PFSK-1 (cell line): ENCODE results near the gene FAXDC2.
A peak's percentile ranks its signal among the peaks of the same experiment; 100 is the strongest.

Experiments used
- FOXP2 ChIP-seq: optimal IDR thresholded peaks from 2 replicates; pipeline ENCODE3; 2011; ENCODE audit warnings: borderline replicate concordance, control low read depth, inconsistent platforms; ENCODE audit not compliant: insufficient read depth; ENCODE audit errors: extremely low read length, extremely low read depth
- POLR2AphosphoS5 ChIP-seq: IDR thresholded peaks from 2 replicates; pipeline ENCODE4 v1.6.1; 2012; ENCODE audit warnings: low read depth, mild to moderate bottlenecking, control low read depth, low read length, moderate library complexity
- REST ChIP-seq, 2 experiments: IDR thresholded peaks; 2 replicates each; pipeline versions ENCODE4 v1.6.1 to v1.8.0; 2011 to 2012; ENCODE audit warnings: low read depth in 2 of 2, low read length in 2 of 2, control low read depth in 1 of 2, inconsistent platforms in 1 of 2, mild to moderate bottlenecking in 1 of 2, moderate library complexity in 1 of 2; ENCODE audit not compliant: insufficient read depth in 1 of 2
- SIN3A ChIP-seq: IDR thresholded peaks from 2 replicates; pipeline ENCODE4 v1.6.1; 2012; ENCODE audit warnings: mild to moderate bottlenecking, low read length, moderate library complexity, borderline replicate concordance; ENCODE audit not compliant: insufficient read depth
- TAF1 ChIP-seq: IDR thresholded peaks from 2 replicates; pipeline ENCODE4 v1.6.1; 2012; ENCODE audit warnings: low read length, control low read depth, borderline replicate concordance; ENCODE audit not compliant: insufficient read depth

FAXDC2 gene

GRCh38 chr5:154857530-154858296 lies 7.3 kb upstream of the FAXDC2 start:
- TF ChIP-seq SIN3A, result peak; percentile 74; the same call in 1 of the 2 replicates
- TF ChIP-seq POLR2AphosphoS5, result peak; percentile 70
- no peak; a peak in 1 of 4 replicates for TF ChIP-seq REST (IDR thresholded peaks at IDR 0.05; ENCODE audit: insufficient read depth in 1 of 2, low read depth in 2 of 2, low read length in 2 of 2)
- TF ChIP-seq TAF1, result peak; percentile 31; the same call in 1 of the 2 replicates
- peak; percentile 8 for TF ChIP-seq FOXP2

- TF ChIP-seq TAF1, result no peak
- TF ChIP-seq REST (IDR thresholded peaks at IDR 0.05; ENCODE audit: insufficient read depth in 1 of 2, low read depth in 2 of 2, low read length in 2 of 2), result no peak
- no peak for TF ChIP-seq POLR2AphosphoS5
- no peak for TF ChIP-seq SIN3A
- TF ChIP-seq FOXP2, result no peak
Observed at GRCh38 chr5:154851351-154851750, 948 bp upstream of the FAXDC2 start.

GRCh38 chr5:154849791-154850201 lies 607 bp downstream of the FAXDC2 start:
- no peak for TF ChIP-seq FOXP2
- no peak for TF ChIP-seq REST (IDR thresholded peaks at IDR 0.05; ENCODE audit: insufficient read depth in 1 of 2, low read depth in 2 of 2, low read length in 2 of 2)
- TF ChIP-seq POLR2AphosphoS5, result no peak
- no peak for TF ChIP-seq TAF1
- no peak for TF ChIP-seq SIN3A

- TF ChIP-seq FOXP2, result no peak
- no peak for TF ChIP-seq POLR2AphosphoS5
- no peak for TF ChIP-seq TAF1
- TF ChIP-seq SIN3A, result no peak
- no peak for TF ChIP-seq REST (IDR thresholded peaks at IDR 0.05; ENCODE audit: insufficient read depth in 1 of 2, low read depth in 2 of 2, low read length in 2 of 2)
Observed at GRCh38 chr5:154849264-154849785, 1.1 kb downstream of the FAXDC2 start.
